Astrocyte of the cerebellum (primary cell): Measurements from ENCODE around the gene IL34.

Experiments
- DNase-seq: peaks from one replicate; pipeline ENCODE4 v3.0.0-alpha.2; 2011; ENCODE audit warnings: low read depth
- H3K4me3 ChIP-seq: 2 replicates; pipeline ENCODE4 v1.5.1; 2011; ENCODE audit warnings: mild to moderate bottlenecking, low read depth, low read length, moderate library complexity
- CTCF ChIP-seq: IDR thresholded peaks from 2 replicates; pipeline ENCODE4 v1.5.1; 2012; ENCODE audit warnings: low read length, low read depth, moderate library complexity, mild to moderate bottlenecking; ENCODE audit errors: missing control alignments
- in situ Hi-C: cut with HindIII; loops from 2 replicates; pipeline ENCODE4 v1.10.0; 2017; ENCODE audit warnings: low sequenced_read_pairs

IL34 gene

GRCh38 chr16:70686376-70687101, 40.2 kb downstream of the IL34 start:
- H3K4me3 ChIP-seq = peak overlapping the region; percentile 27
- no peak for DNase-seq
- in situ Hi-C loops = no loop called here
- no peak for TF ChIP-seq CTCF

GRCh38 chr16:70687102-70687511, 40.7 kb downstream of the IL34 start:
- in situ Hi-C loops = no loop called here
- no peak for DNase-seq
- H3K4me3 ChIP-seq = no peak overlapping the region
- no peak for TF ChIP-seq CTCF

GRCh38 chr16:70687671-70688245, 41.4 kb downstream of the IL34 start:
- no peak for DNase-seq
- in situ Hi-C loops = no loop called here

GRCh38 chr16:70688246-70688742, 41.9 kb downstream of the IL34 start:
- no peak for TF ChIP-seq CTCF
- DNase-seq = peak; percentile 28
- in situ Hi-C loops = no loop called here
- H3K4me3 ChIP-seq = no peak overlapping the region

More at GRCh38 chr16:70687671-70688245, 41.4 kb downstream of the IL34 start:
- no peak overlapping the region for H3K4me3 ChIP-seq
- no peak for TF ChIP-seq CTCF

GRCh38 chr16:70689035-70689969, 42.9 kb downstream of the IL34 start:
- no peak overlapping the region for H3K4me3 ChIP-seq
- in situ Hi-C loops = no loop called here
- TF ChIP-seq CTCF = no peak
- no peak for DNase-seq

GRCh38 chr16:70689970-70690891, 43.9 kb downstream of the IL34 start:
- DNase-seq = no peak
- H3K4me3 ChIP-seq = no peak overlapping the region
- in situ Hi-C loops = no loop called here
- TF ChIP-seq CTCF = no peak
